Measurements from ENCODE around the gene TRPC4AP.

Gene TRPC4AP

DNA sequence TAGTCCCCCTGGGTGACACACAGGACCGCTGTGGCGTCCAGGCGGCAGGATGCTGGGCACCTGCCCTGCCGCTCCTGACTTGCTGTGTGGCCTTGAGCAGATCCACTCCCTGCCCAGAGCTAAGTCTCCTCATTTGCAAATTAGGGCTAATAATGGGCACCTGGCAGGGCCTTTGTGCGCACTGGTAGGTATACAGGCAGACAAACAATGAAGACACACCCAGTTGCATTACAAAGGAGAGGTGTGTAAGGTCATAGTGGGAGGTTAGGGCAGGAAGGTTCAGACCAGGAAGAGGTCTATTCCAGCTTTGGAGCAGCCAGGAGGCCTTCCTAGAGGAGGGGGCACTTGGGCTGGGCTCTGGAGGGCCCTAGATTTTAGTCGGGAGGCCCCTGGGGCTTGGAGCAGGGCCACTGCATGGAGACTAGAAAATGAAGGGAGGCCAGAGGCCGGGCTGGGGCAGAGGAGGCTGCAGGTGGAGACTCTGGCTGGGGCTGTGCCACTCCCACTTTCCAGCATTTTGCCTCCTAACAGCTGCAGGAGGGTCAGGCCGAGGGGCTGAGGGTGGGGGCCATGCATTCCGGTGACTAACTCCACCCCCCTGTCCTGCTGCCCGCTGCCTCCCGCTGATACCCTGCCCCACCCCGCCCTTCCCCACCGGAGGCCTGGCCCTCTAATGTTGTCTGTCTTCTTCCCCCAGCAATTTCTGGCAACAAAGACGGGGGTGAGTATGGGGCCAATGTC, 108.4 kb downstream of the TRPC4AP start:
- TF ChIP-seq, protein P1, sequence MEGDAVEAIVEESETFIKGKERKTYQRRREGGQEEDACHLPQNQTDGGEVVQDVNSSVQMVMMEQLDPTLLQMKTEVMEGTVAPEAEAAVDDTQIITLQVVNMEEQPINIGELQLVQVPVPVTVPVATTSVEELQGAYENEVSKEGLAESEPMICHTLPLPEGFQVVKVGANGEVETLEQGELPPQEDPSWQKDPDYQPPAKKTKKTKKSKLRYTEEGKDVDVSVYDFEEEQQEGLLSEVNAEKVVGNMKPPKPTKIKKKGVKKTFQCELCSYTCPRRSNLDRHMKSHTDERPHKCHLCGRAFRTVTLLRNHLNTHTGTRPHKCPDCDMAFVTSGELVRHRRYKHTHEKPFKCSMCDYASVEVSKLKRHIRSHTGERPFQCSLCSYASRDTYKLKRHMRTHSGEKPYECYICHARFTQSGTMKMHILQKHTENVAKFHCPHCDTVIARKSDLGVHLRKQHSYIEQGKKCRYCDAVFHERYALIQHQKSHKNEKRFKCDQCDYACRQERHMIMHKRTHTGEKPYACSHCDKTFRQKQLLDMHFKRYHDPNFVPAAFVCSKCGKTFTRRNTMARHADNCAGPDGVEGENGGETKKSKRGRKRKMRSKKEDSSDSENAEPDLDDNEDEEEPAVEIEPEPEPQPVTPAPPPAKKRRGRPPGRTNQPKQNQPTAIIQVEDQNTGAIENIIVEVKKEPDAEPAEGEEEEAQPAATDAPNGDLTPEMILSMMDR (IDR thresholded peaks at IDR 0.05), result no peak
- Histone ChIP-seq H3K4me3 (ENCODE audit: low read depth in 1 of 2, low read length in 1 of 2) (no peak overlapping the region), H3K27me3 (peaks cover 20% of the 10 kb centered on the region), H3K4me1 (ENCODE audit: control insufficient read depth in 1 of 2, insufficient read depth in 1 of 2, low read depth in 1 of 2, low read length in 1 of 2) (no peaks in the 10 kb centered on the region), H3K27ac (no peak overlapping the region), H3K36me3 (peaks cover 7% of the 10 kb centered on the region), H3K9me3 (no peaks in the 10 kb centered on the region)

DNA sequence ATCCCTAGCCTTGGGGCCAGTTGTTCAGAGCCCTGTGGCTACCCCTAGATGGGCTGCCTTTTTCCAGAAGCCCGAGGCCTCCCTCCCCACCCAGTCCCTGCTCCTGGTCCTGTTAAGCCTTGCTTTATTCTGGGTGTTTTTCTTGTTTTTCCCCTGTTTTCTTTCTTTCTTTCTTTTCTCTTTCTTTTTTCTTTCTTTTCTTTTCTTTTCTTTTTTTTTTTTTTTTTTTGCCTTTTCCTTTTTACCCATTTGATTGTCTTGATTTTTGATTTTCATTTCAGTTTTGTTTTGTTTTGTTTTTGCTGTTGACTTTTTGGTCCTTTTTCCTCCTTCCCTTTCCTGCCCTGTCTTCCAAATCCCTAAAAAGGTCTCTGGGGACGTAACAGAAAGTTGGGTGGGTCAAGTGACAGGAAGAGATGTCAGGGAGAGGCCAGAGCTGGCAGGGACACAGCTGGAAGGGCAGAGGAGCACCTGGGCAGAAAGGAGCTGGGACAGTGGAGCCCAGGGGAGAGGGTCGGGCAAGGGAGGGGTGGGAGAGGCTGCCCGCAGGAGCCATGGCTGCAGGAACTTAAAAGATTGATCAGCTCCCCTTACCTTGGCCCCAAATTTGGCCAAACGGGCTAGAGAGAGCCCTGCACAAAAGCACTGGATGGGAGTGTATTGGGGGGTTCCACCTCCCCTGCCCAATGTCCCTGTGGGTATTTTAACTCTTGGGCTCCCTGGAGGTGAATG, 109.4 kb downstream of the TRPC4AP start:
- no peak overlapping the region for H3K4me3 ChIP-seq (ENCODE audit: low read depth in 1 of 2, low read length in 1 of 2)
- H3K4me1 ChIP-seq (ENCODE audit: control insufficient read depth in 1 of 2, insufficient read depth in 1 of 2, low read depth in 1 of 2, low read length in 1 of 2), result no peaks in the 10 kb centered on the region
- H3K9me3 ChIP-seq, result no peaks in the 10 kb centered on the region
- H3K27ac ChIP-seq, result no peak overlapping the region
- peaks cover 20% of the 10 kb centered on the region for H3K27me3 ChIP-seq
- peaks cover 4% of the 10 kb centered on the region for H3K36me3 ChIP-seq
- TF ChIP-seq, protein P1 (IDR thresholded peaks at IDR 0.05), result no peak

DNA sequence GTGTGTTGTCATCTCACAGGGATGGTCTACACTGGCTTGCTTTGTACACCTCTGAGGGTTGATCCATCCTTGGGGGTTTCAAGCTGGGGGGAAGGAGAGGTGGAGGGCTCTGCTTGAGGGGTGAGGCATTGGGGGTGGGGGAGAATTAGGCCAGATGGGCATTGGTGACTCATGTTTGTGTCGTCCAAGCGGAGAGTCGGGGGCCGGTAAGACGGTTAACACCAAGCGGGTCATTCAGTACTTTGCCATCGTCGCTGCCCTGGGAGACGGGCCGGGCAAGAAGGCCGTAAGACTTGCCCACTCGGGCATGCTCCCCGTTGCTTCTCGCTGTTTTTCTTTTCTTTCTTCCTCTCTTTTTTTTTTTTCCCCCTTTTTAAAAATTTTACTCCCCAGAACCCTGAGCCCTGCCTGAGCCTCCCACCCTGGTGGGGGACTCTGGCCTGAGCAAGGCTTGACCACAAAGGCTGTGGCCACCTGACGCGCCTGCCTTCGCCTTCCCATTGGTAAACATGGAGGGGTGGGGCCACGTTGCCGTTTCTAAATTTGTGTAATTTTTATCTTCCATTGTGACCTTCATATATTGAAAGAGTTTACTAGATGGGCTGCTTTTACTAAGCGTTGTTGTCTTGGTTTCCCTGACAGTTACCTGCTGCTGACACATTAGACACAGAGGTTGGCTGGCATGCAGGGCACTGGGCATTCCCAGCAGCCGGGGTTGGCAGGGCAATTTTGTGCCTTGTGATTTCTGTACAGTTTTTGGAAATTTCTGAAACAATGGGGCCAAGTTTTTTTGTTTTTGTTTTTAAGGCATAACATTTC, 110.1 kb downstream of the TRPC4AP start:
- TF ChIP-seq, protein P1 (IDR thresholded peaks at IDR 0.05), result no peak
- no peaks in the 10 kb centered on the region for H3K9me3 ChIP-seq

DNA sequence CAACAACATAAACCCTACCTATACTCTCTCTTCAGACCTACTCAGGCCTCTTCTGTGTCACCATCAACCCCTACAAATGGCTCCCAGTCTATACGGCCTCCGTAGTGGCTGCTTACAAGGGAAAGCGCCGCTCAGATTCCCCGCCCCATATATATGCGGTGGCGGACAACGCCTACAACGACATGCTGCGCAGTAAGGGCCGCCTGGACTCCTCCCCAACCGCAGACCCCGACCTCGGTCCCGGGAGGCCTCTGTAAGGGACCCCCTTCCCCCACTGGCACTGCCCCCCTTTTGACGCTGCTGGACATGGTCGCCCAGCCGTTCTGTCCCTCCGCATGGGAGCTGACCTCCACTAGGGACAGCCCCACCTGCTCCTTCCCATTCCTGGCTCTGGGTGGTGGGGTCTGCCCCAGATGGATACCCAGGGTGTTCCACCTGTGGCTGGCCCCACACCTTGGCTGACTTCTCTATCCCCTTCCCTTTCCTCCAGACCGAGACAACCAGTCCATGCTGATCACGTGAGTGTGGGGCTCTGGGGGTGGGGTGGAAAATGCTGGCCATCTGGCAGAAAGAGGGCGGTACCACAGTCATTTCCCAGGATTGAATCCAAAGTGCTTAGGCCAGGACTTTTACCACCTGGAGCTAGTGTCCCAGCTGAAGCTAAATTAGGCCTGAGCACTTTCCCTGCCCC, 111.9 kb downstream of the TRPC4AP start:
- H3K27ac ChIP-seq, result no peak overlapping the region
- no peaks in the 10 kb centered on the region for H3K9me3 ChIP-seq
- no peaks in the 10 kb centered on the region for H3K4me1 ChIP-seq (ENCODE audit: control insufficient read depth in 1 of 2, insufficient read depth in 1 of 2, low read depth in 1 of 2, low read length in 1 of 2)
- no peaks in the 10 kb centered on the region for H3K36me3 ChIP-seq
- peaks cover 25% of the 10 kb centered on the region for H3K27me3 ChIP-seq
- TF ChIP-seq, protein P1 (IDR thresholded peaks at IDR 0.05), result no peak
- H3K4me3 ChIP-seq (ENCODE audit: low read depth in 1 of 2, low read length in 1 of 2), result no peak overlapping the region

More for the DNA sequence above, 110.1 kb downstream of the TRPC4AP start:
- Histone ChIP-seq H3K4me1 (ENCODE audit: control insufficient read depth in 1 of 2, insufficient read depth in 1 of 2, low read depth in 1 of 2, low read length in 1 of 2) (no peaks in the 10 kb centered on the region), H3K36me3 (peaks cover 2% of the 10 kb centered on the region), H3K27ac (no peak overlapping the region), H3K27me3 (peaks cover 20% of the 10 kb centered on the region), H3K4me3 (ENCODE audit: low read depth in 1 of 2, low read length in 1 of 2) (no peak overlapping the region)
